Activated CD8-positive, alpha-beta T cell treated with anti-CD3 and anti-CD28 coated beads, Interleukin-2, amount 10 ng/mL, durations not matched to agents 7 days and 5 days (primary cell): ENCODE measurements around the gene UNK. TPM values are rescaled to one million over a fixed set of nuclear protein-coding genes. Genes with fewer than 3 reads are reported as not detected.
A peak's percentile ranks its signal among the peaks of the same experiment; 100 is the strongest.
"Not testable (repeated sequence)": the region's sequence is repeated elsewhere in the genome, so short reads cannot be mapped to it uniquely, and the experiment has no call there.

ENCODE experiments used
- ATAC-seq: fragments of 150-1000 bp; cut with Tn5 transposase; one replicate; pipeline ENCODE4 v1.10.0; 2021; ENCODE audit warnings: moderate library complexity
- CTCF ChIA-PET: fragments of 350-600 bp; sonication (Branson Sonifier 250); formaldehyde crosslinking; loops from one replicate; lab custom pipeline; 2021; ENCODE audit warnings: antibody characterized with exemption; lab: Charles Lee
- POLR2A ChIA-PET: fragments of 350-600 bp; sonication (Branson Sonifier 250); formaldehyde crosslinking; loops from one replicate; lab custom pipeline; 2021; ENCODE audit warnings: antibody characterized with exemption; lab: Charles Lee
- DNase-seq: peaks from one replicate; pipeline ENCODE4 v3.0.0-alpha.2; 2020
- H3K27ac Mint-ChIP-seq: one replicate; pipeline ENCODE4 v1.8.0; 2021; ENCODE audit warnings: mild to moderate bottlenecking, mixed read lengths
- H3K27me3 Mint-ChIP-seq: one replicate; pipeline ENCODE4 v1.8.0; 2021; ENCODE audit warnings: low read depth, mixed read lengths
- H3K36me3 Mint-ChIP-seq: one replicate; pipeline ENCODE4 v1.8.0; 2021; ENCODE audit warnings: low read depth, mixed read lengths
- H3K4me1 Mint-ChIP-seq: one replicate; pipeline ENCODE4 v1.8.0; 2021; ENCODE audit warnings: low read depth, mixed read lengths
- H3K4me3 Mint-ChIP-seq: one replicate; pipeline ENCODE4 v1.8.0; 2021; ENCODE audit warnings: mild to moderate bottlenecking, mixed read lengths
- H3K9me3 Mint-ChIP-seq: one replicate; pipeline ENCODE4 v1.8.0; 2022; ENCODE audit warnings: mixed read lengths; ENCODE audit not compliant: insufficient read depth
- total RNA-seq, 2 experiments: library from RNA; stranded (reverse); gene quantifications; one replicate each; pipeline ENCODE4 v1.2.3, GENCODE V29; 2021

UNK gene
- total RNA-seq, 2 experiments from 2014 or later = 30.2 to 31.0 TPM

- ChIA-PET POLR2A (interaction anchor here (0.7 to 5.5 kb wide), 9 partner anchors 9 to 255 kb away, joined by 3 to 66 read pairs (median 8); partner anchors contain the start of genes TRIM65 and WBP2), CTCF (interaction anchor here (0.7 to 4.8 kb wide), 18 partner anchors 10 to 96 kb away, joined by 3 to 49 read pairs (median 3); partner anchors contain the start of genes GALK1 and WBP2)
- H3K27ac Mint-ChIP-seq = peak overlapping the region; percentile 77
- peaks cover 46% of the 10 kb centered on the region for H3K36me3 Mint-ChIP-seq
- H3K4me3 Mint-ChIP-seq = peak overlapping the region; percentile 57
- H3K9me3 Mint-ChIP-seq = no peaks in the 10 kb centered on the region
- DNase-seq (peak; percentile 74), ATAC-seq (peak; percentile 49)
- peaks cover 36% of the 10 kb centered on the region for H3K4me1 Mint-ChIP-seq
- no peaks in the 10 kb centered on the region for H3K27me3 Mint-ChIP-seq
Measured at GRCh38 chr17:75845058-75845711, 60.6 kb downstream of the UNK start.

- Mint-ChIP-seq H3K4me1 (peaks cover 32% of the 10 kb centered on the region), H3K27ac (peak overlapping the region; percentile 69)
- POLR2A ChIA-PET = interaction anchor here (0.7 to 5.5 kb wide), 7 partner anchors 8 to 256 kb away, joined by 3 to 66 read pairs (median 5); partner anchors contain the start of genes TRIM65 and WBP2
Measured at GRCh38 chr17:75845933-75846691, 61.5 kb downstream of the UNK start.

GRCh38 chr17:75846692-75847613 is 62.3 kb downstream of the UNK start:
- no peak overlapping the region for H3K27ac Mint-ChIP-seq
- H3K4me1 Mint-ChIP-seq = peaks cover 31% of the 10 kb centered on the region
- no peak for ATAC-seq
- H3K36me3 Mint-ChIP-seq = peaks cover 49% of the 10 kb centered on the region
- H3K9me3 Mint-ChIP-seq = no peaks in the 10 kb centered on the region
- H3K4me3 Mint-ChIP-seq = no peak overlapping the region
- CTCF ChIA-PET = interaction anchor here (0.7 to 4.8 kb wide), 14 partner anchors 8 to 184 kb away, joined by 3 to 49 read pairs (median 4); partner anchors contain the start of genes GALK1, TRIM47 and WBP2
- H3K27me3 Mint-ChIP-seq = no peaks in the 10 kb centered on the region
- POLR2A ChIA-PET = interaction anchor here (0.8 to 5.5 kb wide), 7 partner anchors 7 to 71 kb away, joined by 3 to 66 read pairs (median 7); partner anchors contain the start of gene WBP2
- no peak for DNase-seq

More at GRCh38 chr17:75845933-75846691, 61.5 kb downstream of the UNK start:
- no peak for DNase-seq
- Mint-ChIP-seq H3K9me3 (no peaks in the 10 kb centered on the region), H3K4me3 (peak overlapping the region; percentile 49), H3K36me3 (peaks cover 45% of the 10 kb centered on the region), H3K27me3 (no peaks in the 10 kb centered on the region)
- no peak for ATAC-seq
- CTCF ChIA-PET = interaction anchor here (1.0 to 4.8 kb wide), 10 partner anchors 9 to 93 kb away, joined by 3 to 49 read pairs (median 4); partner anchors contain the start of gene WBP2

GRCh38 chr17:75847614-75848522 is 63.3 kb downstream of the UNK start:
- ATAC-seq = no peak
- Mint-ChIP-seq H3K36me3 (peaks cover 46% of the 10 kb centered on the region), H3K27me3 (no peaks in the 10 kb centered on the region), H3K9me3 (no peaks in the 10 kb centered on the region), H3K27ac (peak overlapping the region; percentile 51), H3K4me1 (peaks cover 26% of the 10 kb centered on the region), H3K4me3 (no peak overlapping the region)
- CTCF ChIA-PET = interaction anchor here (0.5 to 4.8 kb wide), 32 partner anchors 7 to 183 kb away, joined by 3 to 49 read pairs (median 4); partner anchors contain the start of genes GALK1, TRIM47 and WBP2
- DNase-seq = no peak
- POLR2A ChIA-PET = interaction anchor here (1.0 to 5.5 kb wide), 6 partner anchors 6 to 72 kb away, joined by 3 to 66 read pairs (median 6); partner anchors contain the start of gene WBP2

- peaks cover 31% of the 10 kb centered on the region for H3K4me1 Mint-ChIP-seq
- H3K27ac Mint-ChIP-seq = peak overlapping the region; percentile 51
- ChIA-PET CTCF (interaction anchor here (0.7 to 3.0 kb wide), 28 partner anchors 7 to 182 kb away, joined by 3 to 20 read pairs (median 4); partner anchors contain the start of genes GALK1 and TRIM65), POLR2A (interaction anchor here (1.0 to 2.6 kb wide), 7 partner anchors 14 to 74 kb away, joined by 3 to 10 read pairs (median 4); no protein-coding TSS in a partner anchor)
- H3K36me3 Mint-ChIP-seq = peaks cover 43% of the 10 kb centered on the region
- H3K4me3 Mint-ChIP-seq = no peak overlapping the region
- no peaks in the 10 kb centered on the region for H3K27me3 Mint-ChIP-seq
- no peaks in the 10 kb centered on the region for H3K9me3 Mint-ChIP-seq
- DNase-seq (peak; percentile 88), ATAC-seq (no peak)
Measured at GRCh38 chr17:75848523-75849278, 64.1 kb downstream of the UNK start.

GRCh38 chr17:75849279-75849646 is 64.7 kb downstream of the UNK start:
- CTCF ChIA-PET = interaction anchor here (0.7 to 3.0 kb wide), 11 partner anchors 9 to 85 kb away, joined by 3 to 20 read pairs (median 7); partner anchors contain the start of genes GALK1 and TRIM65
- peaks cover 32% of the 10 kb centered on the region for H3K4me1 Mint-ChIP-seq
- no peaks in the 10 kb centered on the region for H3K9me3 Mint-ChIP-seq
- no peak overlapping the region for H3K4me3 Mint-ChIP-seq
- H3K27ac Mint-ChIP-seq = no peak overlapping the region
- H3K36me3 Mint-ChIP-seq = peaks cover 43% of the 10 kb centered on the region
- ATAC-seq = no peak
- H3K27me3 Mint-ChIP-seq = no peaks in the 10 kb centered on the region
- DNase-seq = no peak
- POLR2A ChIA-PET = interaction anchor here (1.2 to 2.6 kb wide), 4 partner anchors 16 to 75 kb away, joined by 3 to 10 read pairs (median 6); no protein-coding TSS in a partner anchor

GRCh38 chr17:75849724-75850123 is 65.1 kb downstream of the UNK start:
- Mint-ChIP-seq H3K36me3 (peaks cover 43% of the 10 kb centered on the region), H3K27me3 (no peaks in the 10 kb centered on the region), H3K4me3 (no peak overlapping the region), H3K27ac (no peak overlapping the region), H3K9me3 (no peaks in the 10 kb centered on the region), H3K4me1 (peaks cover 35% of the 10 kb centered on the region)
- DNase-seq (no peak), ATAC-seq (no peak)
- CTCF ChIA-PET = interaction anchor here (1.2 to 3.0 kb wide), 9 partner anchors 9 to 86 kb away, joined by 3 to 20 read pairs (median 7); partner anchors contain the start of genes GALK1 and TRIM65
- POLR2A ChIA-PET = interaction anchor here (1.2 to 2.6 kb wide), 4 partner anchors 17 to 75 kb away, joined by 3 to 10 read pairs (median 6); no protein-coding TSS in a partner anchor

- Mint-ChIP-seq H3K27me3 (no peaks in the 10 kb centered on the region), H3K36me3 (peaks cover 34% of the 10 kb centered on the region), H3K4me3 (no peak overlapping the region), H3K9me3 (no peaks in the 10 kb centered on the region), H3K4me1 (peaks cover 24% of the 10 kb centered on the region), H3K27ac (no peak overlapping the region)
- ChIA-PET POLR2A (no interaction called here), CTCF (no interaction called here)
- DNase-seq (no peak), ATAC-seq (no peak)
Measured at GRCh38 chr17:75850928-75851692, 66.5 kb downstream of the UNK start.

- H3K36me3 Mint-ChIP-seq = peaks cover 32% of the 10 kb centered on the region
- H3K4me3 Mint-ChIP-seq, DNase-seq, ATAC-seq, H3K27me3 Mint-ChIP-seq, CTCF ChIA-PET, H3K9me3 Mint-ChIP-seq, H3K27ac Mint-ChIP-seq: not testable (repeated sequence)
- peaks cover 29% of the 10 kb centered on the region for H3K4me1 Mint-ChIP-seq
- POLR2A ChIA-PET = interaction anchor here (1.7 kb wide), 1 partner anchor 72 kb away, joined by 6 read pairs; a partner anchor contains a TSS
Measured at GRCh38 chr17:75851693-75851991, 67.0 kb downstream of the UNK start.
